GM12873 (cell line): ENCODE measurements around the gene ARMS2.

ENCODE experiments used
- TF ChIP-seq, protein P1 (sequence below): IDR thresholded peaks from 2 replicates; pipeline ENCODE4 v1.5.1; 2012; ENCODE audit warnings: low read depth, mild to moderate bottlenecking, moderate library complexity, low read length, control low read depth; ENCODE audit not compliant: insufficient read depth; ENCODE audit errors: missing control alignments

Gene ARMS2, protein sequence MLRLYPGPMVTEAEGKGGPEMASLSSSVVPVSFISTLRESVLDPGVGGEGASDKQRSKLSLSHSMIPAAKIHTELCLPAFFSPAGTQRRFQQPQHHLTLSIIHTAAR

DNA sequence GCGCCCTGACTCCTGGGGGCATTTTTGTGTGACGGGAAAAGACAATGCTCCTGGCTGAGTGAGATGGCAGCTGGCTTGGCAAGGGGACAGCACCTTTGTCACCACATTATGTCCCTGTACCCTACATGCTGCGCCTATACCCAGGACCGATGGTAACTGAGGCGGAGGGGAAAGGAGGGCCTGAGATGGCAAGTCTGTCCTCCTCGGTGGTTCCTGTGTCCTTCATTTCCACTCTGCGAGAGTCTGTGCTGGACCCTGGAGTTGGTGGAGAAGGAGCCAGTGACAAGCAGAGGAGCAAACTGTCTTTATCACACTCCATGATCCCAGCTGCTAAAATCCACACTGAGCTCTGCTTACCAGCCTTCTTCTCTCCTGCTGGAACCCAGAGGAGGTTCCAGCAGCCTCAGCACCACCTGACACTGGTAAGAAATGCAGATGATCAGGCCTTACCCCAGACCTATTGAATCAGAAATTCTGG, at the start of gene ARMS2:
Gene ARMS2 (plus strand): TSS at position 51 of the 478 bp plus-strand sequence. CDS start 75 bp downstream, at position 126.
- TF ChIP-seq, protein P1, sequence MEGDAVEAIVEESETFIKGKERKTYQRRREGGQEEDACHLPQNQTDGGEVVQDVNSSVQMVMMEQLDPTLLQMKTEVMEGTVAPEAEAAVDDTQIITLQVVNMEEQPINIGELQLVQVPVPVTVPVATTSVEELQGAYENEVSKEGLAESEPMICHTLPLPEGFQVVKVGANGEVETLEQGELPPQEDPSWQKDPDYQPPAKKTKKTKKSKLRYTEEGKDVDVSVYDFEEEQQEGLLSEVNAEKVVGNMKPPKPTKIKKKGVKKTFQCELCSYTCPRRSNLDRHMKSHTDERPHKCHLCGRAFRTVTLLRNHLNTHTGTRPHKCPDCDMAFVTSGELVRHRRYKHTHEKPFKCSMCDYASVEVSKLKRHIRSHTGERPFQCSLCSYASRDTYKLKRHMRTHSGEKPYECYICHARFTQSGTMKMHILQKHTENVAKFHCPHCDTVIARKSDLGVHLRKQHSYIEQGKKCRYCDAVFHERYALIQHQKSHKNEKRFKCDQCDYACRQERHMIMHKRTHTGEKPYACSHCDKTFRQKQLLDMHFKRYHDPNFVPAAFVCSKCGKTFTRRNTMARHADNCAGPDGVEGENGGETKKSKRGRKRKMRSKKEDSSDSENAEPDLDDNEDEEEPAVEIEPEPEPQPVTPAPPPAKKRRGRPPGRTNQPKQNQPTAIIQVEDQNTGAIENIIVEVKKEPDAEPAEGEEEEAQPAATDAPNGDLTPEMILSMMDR, result no peak

DNA sequence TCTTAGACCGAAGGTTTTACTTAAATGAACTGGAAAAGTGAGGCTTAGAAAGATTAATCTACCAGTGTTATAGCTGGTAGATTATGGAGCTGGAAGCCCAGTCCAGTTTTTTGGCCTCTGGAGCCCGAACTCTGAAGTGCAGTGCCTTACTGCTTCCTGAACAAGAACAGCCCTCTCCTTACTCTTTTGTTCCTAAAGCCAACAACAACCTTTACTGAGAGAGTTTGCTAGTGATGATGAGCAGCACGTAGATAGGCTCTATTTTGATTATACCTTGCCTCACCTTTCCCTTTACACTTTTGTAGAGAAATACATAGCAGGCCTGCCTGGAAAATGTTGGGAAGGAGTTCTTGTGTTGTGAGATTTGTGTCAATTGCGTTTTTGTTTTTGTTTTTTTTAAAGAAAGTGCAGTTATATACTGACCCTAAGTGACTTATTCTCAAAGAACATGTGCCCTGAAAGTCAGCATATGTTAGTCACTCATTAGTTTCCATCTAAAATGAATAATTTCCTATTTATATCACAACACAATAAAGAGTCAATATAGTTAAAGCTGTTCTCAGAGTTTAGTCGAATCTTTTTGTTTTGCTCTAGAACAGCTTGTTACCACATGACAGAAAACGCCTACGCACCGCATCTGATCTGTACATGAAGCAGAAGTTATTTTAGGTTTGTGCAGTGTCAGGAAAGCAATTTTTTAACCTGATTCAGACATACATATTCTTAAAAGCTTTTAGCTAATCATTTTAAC, 46.9 kb upstream of the ARMS2 start:
- TF ChIP-seq, protein P1, result no peak

DNA sequence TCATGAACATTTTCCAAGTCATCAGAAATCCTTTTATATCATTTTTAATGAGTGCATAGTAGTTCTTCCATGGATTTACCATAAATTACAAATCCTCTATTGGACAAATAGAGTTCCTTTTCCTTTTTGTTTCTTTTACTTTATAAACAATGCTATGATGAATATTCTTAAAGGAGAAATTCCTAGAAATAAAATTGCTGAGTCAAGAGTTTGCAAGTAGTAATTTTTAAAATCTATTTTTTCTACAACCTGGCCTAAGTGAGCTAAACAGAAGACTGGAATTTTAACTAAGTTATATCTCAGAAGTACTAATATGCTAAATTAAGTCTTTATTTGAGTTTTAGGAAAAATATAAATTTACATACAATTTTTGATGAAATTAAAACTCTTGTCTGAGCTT, 41.1 kb upstream of the ARMS2 start:
- TF ChIP-seq, protein P1, result no peak

- TF ChIP-seq, protein P1, result no peak
These were observed 36.8 kb upstream of the ARMS2 start for GRCh38 chr10:122417667-122418066.

DNA sequence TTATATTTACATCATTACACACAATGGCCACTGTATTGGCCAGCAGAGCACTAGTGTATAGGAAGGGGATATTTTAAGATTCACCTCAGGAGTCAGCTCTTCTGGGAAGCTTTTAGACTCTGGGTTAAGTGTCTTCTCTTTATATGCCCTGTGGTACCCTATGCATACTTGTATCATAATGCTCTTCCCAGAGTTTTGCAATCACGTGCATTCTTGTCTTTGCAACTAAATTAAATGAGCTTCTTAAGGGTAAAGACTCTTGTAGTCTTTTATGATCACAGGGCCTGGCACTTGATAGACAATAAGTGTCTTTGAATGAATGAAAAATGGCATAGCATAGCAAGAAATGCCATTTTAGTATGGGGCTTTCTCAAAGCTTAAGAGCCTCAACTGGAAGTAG, 35.4 kb upstream of the ARMS2 start:
- TF ChIP-seq, protein P1, result no peak

DNA sequence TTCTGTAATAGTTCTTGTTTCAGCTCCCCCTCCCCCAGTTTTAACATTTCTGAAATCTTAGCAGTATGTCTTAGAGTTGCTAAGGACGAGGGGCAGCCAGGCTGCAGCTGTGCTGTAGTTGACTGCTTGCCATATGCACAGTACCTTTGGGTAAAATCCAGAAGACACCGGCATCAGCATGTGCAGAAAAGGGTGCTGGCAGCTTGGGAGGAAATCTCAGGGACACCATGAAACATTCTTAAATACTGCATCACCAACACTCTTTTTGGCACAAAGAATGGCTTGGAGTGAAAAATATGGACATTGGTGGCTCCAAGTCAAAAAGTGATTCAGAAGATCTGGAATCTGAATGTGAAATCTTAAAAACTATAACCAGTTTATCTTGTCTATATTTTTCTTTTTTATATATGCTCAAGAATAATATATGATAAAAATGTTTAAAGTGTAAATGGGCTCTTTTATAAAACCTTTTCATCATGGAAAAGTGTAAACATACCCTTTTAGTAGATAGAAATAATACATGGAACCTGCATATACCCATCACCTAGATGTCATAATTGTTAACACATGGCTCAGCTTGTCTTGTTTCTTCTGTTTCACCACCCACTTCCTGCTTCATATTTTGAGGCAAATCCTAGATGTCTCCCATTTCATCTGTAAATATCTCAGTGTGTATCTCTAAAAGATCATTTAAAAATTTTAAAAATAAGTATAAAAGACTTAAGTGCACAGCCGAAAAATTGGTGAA, 34.4 kb upstream of the ARMS2 start:
- TF ChIP-seq, protein P1, result no peak

DNA sequence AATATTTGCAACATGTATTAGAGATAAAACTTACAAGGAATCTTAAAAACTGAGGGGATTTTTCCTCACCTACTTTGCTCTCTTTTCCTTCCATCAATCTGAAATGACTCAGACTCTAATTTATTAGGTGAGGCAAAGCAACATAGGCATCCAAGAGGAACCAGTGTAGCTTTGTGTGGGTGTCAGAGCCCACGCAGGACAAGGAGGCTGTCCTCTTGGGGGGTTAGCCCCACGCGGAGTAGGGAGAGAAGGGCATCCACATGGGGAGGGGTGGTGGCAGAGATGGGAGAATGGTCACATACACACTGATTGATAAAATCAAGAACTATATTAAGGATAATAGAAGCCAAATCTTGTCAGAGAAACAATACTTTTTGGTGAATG, 33.8 kb upstream of the ARMS2 start:
- TF ChIP-seq, protein P1, result no peak
